ENCODE results near the gene SERGEF.

The SERGEF gene

GRCh38 chr11:18012122-18012905 lies 533 bp downstream of the SERGEF start:
- peak overlapping the region; percentile 88 for H3K4me3 ChIP-seq (ENCODE audit: low read length)
- no peak for TF ChIP-seq CTCF (conservative IDR thresholded peaks at IDR 0.05; ENCODE audit: low read depth, low read length)
- DNase-seq (ENCODE audit: low read depth), result no peak

- no peak for DNase-seq (ENCODE audit: low read depth)
- peak overlapping the region; percentile 88 for H3K4me3 ChIP-seq (ENCODE audit: low read length)
- TF ChIP-seq CTCF (conservative IDR thresholded peaks at IDR 0.05; ENCODE audit: low read depth, low read length), result no peak
Observed at GRCh38 chr11:18011633-18012032, 1.2 kb downstream of the SERGEF start.

- no peak for TF ChIP-seq CTCF (conservative IDR thresholded peaks at IDR 0.05; ENCODE audit: low read depth, low read length)
- DNase-seq (ENCODE audit: low read depth), result no peak
- no peak overlapping the region for H3K4me3 ChIP-seq (ENCODE audit: low read length)
Observed at GRCh38 chr11:18010977-18011586, 1.8 kb downstream of the SERGEF start.

DNA sequence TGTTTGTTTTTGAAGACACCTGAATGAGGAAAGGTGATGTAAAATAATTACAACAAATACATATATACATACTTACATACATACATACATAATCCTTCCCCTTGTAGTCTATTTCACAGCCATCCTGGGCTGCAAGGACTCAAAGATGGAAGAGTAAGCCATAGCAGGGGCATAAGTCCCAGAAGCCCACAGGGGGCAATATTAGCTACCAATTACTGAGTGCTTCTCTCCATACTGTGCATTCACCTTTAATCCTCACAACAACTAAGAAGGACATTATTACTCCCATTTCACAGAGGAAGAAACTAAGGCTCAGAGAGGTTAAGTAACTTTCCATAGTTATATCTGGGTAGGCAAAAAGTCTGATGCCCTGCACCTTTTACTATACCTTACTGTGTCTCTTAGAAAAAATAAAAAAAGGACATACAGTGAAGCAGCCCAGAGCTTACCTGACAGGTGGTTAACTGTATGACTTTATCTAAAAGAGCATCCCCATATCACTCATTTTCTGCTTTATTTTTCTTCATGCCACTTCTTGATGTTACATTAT lies 2.7 kb downstream of the SERGEF start:
- DNase-seq (ENCODE audit: low read depth), result no peak
- TF ChIP-seq CTCF (conservative IDR thresholded peaks at IDR 0.05; ENCODE audit: low read depth, low read length), result no peak
- no peak overlapping the region for H3K4me3 ChIP-seq (ENCODE audit: low read length)

- TF ChIP-seq CTCF (conservative IDR thresholded peaks at IDR 0.05; ENCODE audit: low read depth, low read length), result no peak
- no peak for DNase-seq (ENCODE audit: low read depth)
- H3K4me3 ChIP-seq (ENCODE audit: low read length), result no peak overlapping the region
Observed at GRCh38 chr11:18005376-18006129, 7.3 kb downstream of the SERGEF start.

DNA sequence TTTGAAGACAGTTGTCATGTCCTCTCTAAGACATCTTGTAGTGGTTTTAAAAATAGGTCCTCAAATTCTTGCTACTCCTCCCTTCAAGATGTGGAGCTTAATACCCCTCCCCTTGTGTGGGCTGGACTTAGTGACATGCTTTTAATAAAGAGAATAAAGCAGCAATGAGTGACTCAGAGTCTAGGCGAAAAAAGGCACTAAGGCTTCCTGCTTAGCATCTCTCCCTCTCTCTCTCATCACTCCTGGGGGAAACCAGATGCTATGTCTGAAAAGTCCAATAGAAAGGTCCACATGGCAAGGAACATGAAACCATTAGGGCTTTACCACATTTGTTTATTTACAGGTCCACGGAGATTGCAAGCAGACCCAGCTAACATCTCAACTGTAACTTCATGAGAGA lies 11.7 kb downstream of the SERGEF start:
- no peak overlapping the region for H3K4me3 ChIP-seq (ENCODE audit: low read length)
- TF ChIP-seq CTCF (conservative IDR thresholded peaks at IDR 0.05; ENCODE audit: low read depth, low read length), result no peak
- DNase-seq (ENCODE audit: low read depth), result no peak
